Measurements from ENCODE around the gene ANO1.

DNA sequence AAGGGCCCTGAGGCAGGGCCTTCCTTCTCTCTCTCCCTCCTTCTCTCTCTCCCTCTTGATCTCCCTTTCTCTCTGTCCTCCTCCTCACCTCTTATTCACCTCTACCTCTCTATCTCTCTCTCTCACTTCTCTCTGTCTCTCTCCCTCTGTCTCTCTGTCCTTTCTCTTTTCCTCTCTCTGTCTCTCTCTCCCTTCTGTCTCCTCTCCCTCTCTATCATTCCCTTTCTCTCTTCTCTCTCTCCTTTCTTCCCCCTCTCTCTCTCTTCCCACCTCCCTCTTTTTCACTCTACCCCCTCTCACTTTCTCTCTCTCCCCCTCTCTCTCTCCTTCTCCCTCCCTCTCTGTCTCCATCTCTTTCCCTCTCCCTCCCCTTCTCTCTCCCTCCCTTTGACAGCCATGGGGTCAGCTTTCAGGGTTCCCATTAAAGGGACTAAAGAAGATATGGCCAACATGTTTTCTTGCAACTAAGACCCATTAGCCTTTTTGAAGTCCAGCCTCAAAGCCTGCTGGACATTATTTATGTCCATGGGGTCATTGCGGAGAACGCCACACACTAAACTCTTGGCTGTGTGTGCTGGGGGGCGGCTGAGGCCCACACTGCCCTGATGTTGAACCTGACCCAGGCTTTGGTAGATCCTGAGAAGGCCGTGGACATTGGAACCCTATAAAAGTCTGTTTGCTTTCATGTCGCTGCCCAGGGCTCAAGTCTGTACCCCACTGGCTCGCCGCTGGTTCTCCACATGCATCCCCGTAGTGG, 15.0 kb downstream of the ANO1 start:
- TF ChIP-seq POLR2AphosphoS5 (IDR thresholded peaks at IDR 0.05; ENCODE audit: low read depth, low read length) = no peak
- TF ChIP-seq POLR2A (IDR thresholded peaks at IDR 0.05; ENCODE audit: low read depth, low read length) = no peak
- TF ChIP-seq SPI1 (IDR thresholded peaks at IDR 0.05; ENCODE audit: low read depth, low read length) = no peak
- TF ChIP-seq PAX5 (IDR thresholded peaks at IDR 0.05; ENCODE audit: insufficient read depth, low read length, severe bottlenecking) = no peak
- no peak for TF ChIP-seq TAF1 (IDR thresholded peaks at IDR 0.05; ENCODE audit: low read depth, low read length)
- TF ChIP-seq POU2F2 (IDR thresholded peaks at IDR 0.05; ENCODE audit: low read depth, low read length) = no peak

Measured in GM12891 (cell line).